CD4-positive, alpha-beta memory T cell (primary cell): ENCODE data around the gene PCDHGA2. TPM values are rescaled to one million over a fixed set of nuclear protein-coding genes. Genes with fewer than 3 reads are reported as not detected.
A peak's percentile ranks its signal among the peaks of the same experiment; 100 is the strongest.

ENCODE experiments used
- CTCF ChIA-PET: fragments of 350-600 bp; sonication (Branson Sonifier 250); formaldehyde crosslinking; loops from one replicate; lab custom pipeline; 2021; ENCODE audit warnings: inconsistent platforms; ENCODE audit not compliant: partially characterized antibody; lab: Charles Lee
- POLR2A ChIA-PET: fragments of 350-600 bp; sonication (Branson Sonifier 250); formaldehyde crosslinking; loops from one replicate; lab custom pipeline; 2021; ENCODE audit not compliant: partially characterized antibody; lab: Charles Lee
- DNase-seq, 5 donors: peaks; one replicate each; pipeline versions ENCODE4 v3.0.0 to v3.0.0-alpha.2; 2020 to 2022; ENCODE audit warnings: mixed read lengths in 1 of 5
- H3K27ac ChIP-seq: one replicate; pipeline ENCODE4 v1.7.0; 2013; ENCODE audit warnings: low read depth, low read length
- H3K27me3 ChIP-seq: 2 replicates; pipeline ENCODE4 v1.7.0; 2013; ENCODE audit warnings: mild to moderate bottlenecking, low read length, moderate library complexity; ENCODE audit not compliant: insufficient read depth
- H3K36me3 ChIP-seq: 2 replicates; pipeline ENCODE4 v1.7.0; 2013; ENCODE audit warnings: mild to moderate bottlenecking, low read length, moderate library complexity; ENCODE audit not compliant: insufficient read depth
- H3K4me1 ChIP-seq: 2 replicates; pipeline ENCODE4 v1.7.0; 2013; ENCODE audit warnings: mild to moderate bottlenecking, low read length, moderate library complexity; ENCODE audit not compliant: insufficient read depth
- H3K4me3 ChIP-seq, 2 donors: one replicate each; pipeline ENCODE4 v1.7.0; 2013; ENCODE audit warnings: low read length in 2 of 2, mild to moderate bottlenecking in 1 of 2
- H3K9me3 ChIP-seq, 2 donors: one replicate each; pipeline ENCODE4 v1.7.0; 2013; ENCODE audit warnings: low read length in 2 of 2, control low read depth in 1 of 2; ENCODE audit not compliant: control insufficient read depth in 1 of 2
- H3K27ac Mint-ChIP-seq, 7 donors: one replicate each; pipeline ENCODE4 v1.8.0; 2020 to 2021; ENCODE audit warnings: mixed read lengths in 7 of 7, mild to moderate bottlenecking in 6 of 7, inconsistent platforms in 3 of 7, moderate library complexity in 3 of 7
- H3K27me3 Mint-ChIP-seq, 2 donors: one replicate each; pipeline ENCODE4 v1.8.0; 2020 to 2021; ENCODE audit warnings: mixed read lengths in 2 of 2
- H3K36me3 Mint-ChIP-seq, 2 donors: one replicate each; pipeline ENCODE4 v1.8.0; 2020 to 2021; ENCODE audit warnings: mixed read lengths in 2 of 2, inconsistent platforms in 1 of 2, mild to moderate bottlenecking in 1 of 2
- H3K4me1 Mint-ChIP-seq, 4 donors: one replicate each; pipeline ENCODE4 v1.8.0; 2020 to 2021; ENCODE audit warnings: mixed read lengths in 4 of 4, mild to moderate bottlenecking in 1 of 4
- H3K4me3 Mint-ChIP-seq, 8 donors: one replicate each; pipeline ENCODE4 v1.8.0; 2020 to 2021; ENCODE audit warnings: mixed read lengths in 8 of 8, mild to moderate bottlenecking in 7 of 8, moderate library complexity in 6 of 8, inconsistent platforms in 3 of 8
- H3K9me3 Mint-ChIP-seq, 8 donors: one replicate each; pipeline ENCODE4 v1.8.0; 2020 to 2021; ENCODE audit warnings: mixed read lengths in 8 of 8, mild to moderate bottlenecking in 5 of 8, inconsistent platforms in 3 of 8, moderate library complexity in 1 of 8
- intact Hi-C: fragments of 100-400 bp; cut with micrococcal nuclease; formaldehyde crosslinking; loops from one replicate; pipeline ENCODE4 v1.15.1; 2023
- polyA plus RNA-seq, 2 donors: library from polyadenylated mRNA; unstranded; fragments of 300-500 nt; fragmentation: Illumina TruSeq; gene quantifications; one replicate each; pipeline ENCODE4 v1.2.3, GENCODE V29; 2021
- total RNA-seq, 2 experiments: library from RNA; stranded (reverse); gene quantifications; one replicate each; pipeline ENCODE4 v1.2.3, GENCODE V29; 2021

The PCDHGA2 gene
- total and polyA plus RNA-seq, 4 experiments from 2014 or later: 0.19 to 0.23 TPM; not detected in 2

GRCh38 chr5:141356133-141356532, 17.6 kb downstream of the PCDHGA2 start:
- POLR2A ChIA-PET: no interaction called here
- no peak overlapping the region for H3K27ac Mint-ChIP-seq
- no peak overlapping the region for H3K27ac ChIP-seq
- H3K4me3 ChIP-seq: no peak overlapping the region
- H3K36me3 ChIP-seq: no peaks in the 10 kb centered on the region
- no peak for DNase-seq
- H3K9me3 ChIP-seq: peaks cover 0 to under 1% of the 10 kb centered on the region in 2 donors
- H3K36me3 Mint-ChIP-seq: peaks cover 8 to 9% of the 10 kb centered on the region in 2 donors
- peaks cover 11% of the 10 kb centered on the region for H3K27me3 ChIP-seq
- peaks cover 0 to 65% (median 50%) of the 10 kb centered on the region in 8 donors for H3K9me3 Mint-ChIP-seq
- intact Hi-C loops: loop anchor here (10.0 kb wide), 1 partner anchor 199 kb away; no protein-coding TSS in a partner anchor
- H3K4me1 ChIP-seq: no peaks in the 10 kb centered on the region
- H3K4me3 Mint-ChIP-seq: no peak overlapping the region
- H3K4me1 Mint-ChIP-seq: peaks cover 0 to 5% (median 2%) of the 10 kb centered on the region in 4 donors
- CTCF ChIA-PET: interaction anchor here (1.7 to 2.2 kb wide), 2 partner anchors 14 to 208 kb away, joined by 5 read pairs; partner anchors contain the start of gene PCDHGB3
- peaks cover 40 to 43% of the 10 kb centered on the region in 2 donors for H3K27me3 Mint-ChIP-seq

- peaks cover 11% of the 10 kb centered on the region for H3K27me3 ChIP-seq
- Mint-ChIP-seq H3K9me3 (peaks cover 0 to 65% (median 52%) of the 10 kb centered on the region in 8 donors), H3K36me3 (peaks cover 8 to 10% of the 10 kb centered on the region in 2 donors), H3K4me1 (peaks cover 0 to 5% (median 2%) of the 10 kb centered on the region in 4 donors), H3K4me3 (no peak overlapping the region), H3K27me3 (peaks cover 43 to 45% of the 10 kb centered on the region in 2 donors), H3K27ac (no peak overlapping the region)
- CTCF ChIA-PET: no interaction called here
- H3K27ac ChIP-seq: no peak overlapping the region
- POLR2A ChIA-PET: no interaction called here
- H3K9me3 ChIP-seq: peaks cover 0 to 4% of the 10 kb centered on the region in 2 donors
- H3K36me3 ChIP-seq: no peaks in the 10 kb centered on the region
- intact Hi-C loops: loop anchor here (10.0 kb wide), 1 partner anchor 198 kb away; no protein-coding TSS in a partner anchor
- H3K4me1 ChIP-seq: no peaks in the 10 kb centered on the region
- H3K4me3 ChIP-seq: no peak overlapping the region
- DNase-seq: no peak
Observed at GRCh38 chr5:141356950-141357349, 18.4 kb downstream of the PCDHGA2 start.

DNA sequence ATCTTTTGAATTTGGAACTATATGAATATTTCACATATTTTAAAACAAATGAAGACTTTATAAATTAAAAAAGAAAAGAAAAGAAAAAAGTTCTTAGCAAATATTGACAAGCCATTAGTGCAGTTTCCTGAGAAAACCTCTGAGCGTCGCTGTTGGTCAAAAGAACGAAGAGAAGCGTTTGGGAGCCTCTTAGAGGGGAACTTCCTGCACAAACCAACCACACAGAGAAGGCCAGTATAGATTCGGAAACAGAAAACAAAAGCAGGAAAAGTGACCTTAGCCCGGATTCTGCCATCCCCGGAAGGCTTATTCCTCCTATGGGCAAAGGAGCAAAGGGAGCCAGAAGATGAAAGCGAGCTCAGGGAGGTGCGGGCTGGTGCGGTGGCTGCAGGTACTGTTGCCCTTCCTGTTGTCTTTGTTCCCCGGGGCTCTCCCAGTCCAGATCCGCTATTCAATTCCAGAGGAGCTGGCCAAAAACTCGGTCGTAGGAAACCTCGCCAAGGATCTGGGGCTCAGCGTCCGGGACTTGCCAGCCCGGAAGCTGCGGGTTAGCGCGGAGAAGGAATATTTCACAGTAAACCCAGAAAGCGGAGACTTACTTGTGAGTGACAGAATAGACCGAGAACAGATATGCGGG, 21.3 kb downstream of the PCDHGA2 start, which contains the start of gene PCDHGB2:
Gene PCDHGB2 (plus strand): TSS at position 205 of the 637 bp plus-strand sequence. CDS start 142 bp downstream, at position 347.
- ChIA-PET CTCF (interaction anchor here (1.0 kb wide), 1 partner anchor 198 kb away, joined by 4 read pairs; no protein-coding TSS in a partner anchor), POLR2A (no interaction called here)
- peak within 1 kb of the TSS; percentile 71 to 89 (median 80) for H3K4me3 Mint-ChIP-seq
- intact Hi-C loops: loop anchor here (10.0 kb wide), 1 partner anchor 195 kb away; no protein-coding TSS in a partner anchor
- H3K9me3 Mint-ChIP-seq: peaks cover 2 to 77% (median 64%) of the 10 kb centered on the region in 8 donors
- peak within 1 kb of the TSS in 6 of 7 donors; percentile 17 to 75 (median 34) for H3K27ac Mint-ChIP-seq
- peak within 1 kb of the TSS; percentile 13 to 42 for H3K4me3 ChIP-seq
- no peak within 1 kb of the TSS for H3K27ac ChIP-seq
- peaks cover 11% of the 10 kb centered on the region for H3K27me3 ChIP-seq
- H3K9me3 ChIP-seq: peaks cover 0 to 4% of the 10 kb centered on the region in 2 donors
- peaks cover 9 to 12% of the 10 kb centered on the region in 2 donors for H3K36me3 Mint-ChIP-seq
- no peaks in the 10 kb centered on the region for H3K36me3 ChIP-seq
- peaks cover 0 to 5% (median 2%) of the 10 kb centered on the region in 4 donors for H3K4me1 Mint-ChIP-seq
- DNase-seq: peak in 1 of 5 donors; percentile 19
- no peaks in the 10 kb centered on the region for H3K4me1 ChIP-seq
- H3K27me3 Mint-ChIP-seq: peaks cover 50 to 52% of the 10 kb centered on the region in 2 donors

DNA sequence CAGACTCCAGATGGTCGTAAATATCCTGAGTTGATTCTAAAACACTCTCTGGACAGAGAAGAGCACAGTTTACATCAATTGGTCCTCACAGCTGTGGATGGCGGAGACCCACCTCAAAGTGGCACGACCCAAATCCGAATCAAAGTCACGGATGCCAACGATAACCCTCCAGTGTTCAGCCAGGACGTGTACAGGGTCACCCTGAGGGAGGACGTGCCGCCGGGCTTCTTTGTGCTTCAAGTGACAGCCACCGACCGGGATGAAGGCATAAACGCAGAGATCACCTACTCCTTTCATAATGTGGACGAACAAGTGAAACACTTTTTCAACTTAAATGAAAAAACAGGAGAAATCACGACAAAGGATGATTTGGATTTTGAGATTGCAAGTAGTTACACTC, 22.1 kb downstream of the PCDHGA2 start:
- peaks cover 9 to 12% of the 10 kb centered on the region in 2 donors for H3K36me3 Mint-ChIP-seq
- intact Hi-C loops: no loop called here
- H3K9me3 Mint-ChIP-seq: peaks cover 5 to 77% (median 68%) of the 10 kb centered on the region in 8 donors
- H3K27me3 ChIP-seq: peaks cover 12% of the 10 kb centered on the region
- H3K9me3 ChIP-seq: peaks cover 0 to 4% of the 10 kb centered on the region in 2 donors
- H3K27me3 Mint-ChIP-seq: peaks cover 57% of the 10 kb centered on the region in 2 donors
- H3K27ac Mint-ChIP-seq: peak overlapping the region in 4 of 7 donors; percentile 8 to 53 (median 28)
- H3K4me1 ChIP-seq: no peaks in the 10 kb centered on the region
- peak overlapping the region in 1 of 8 donors; percentile 15 for H3K4me3 Mint-ChIP-seq
- peaks cover 0 to 5% (median 2%) of the 10 kb centered on the region in 4 donors for H3K4me1 Mint-ChIP-seq
- H3K27ac ChIP-seq: no peak overlapping the region
- no peaks in the 10 kb centered on the region for H3K36me3 ChIP-seq
- CTCF ChIA-PET: no interaction called here
- POLR2A ChIA-PET: no interaction called here
- no peak overlapping the region for H3K4me3 ChIP-seq
- DNase-seq: no peak

DNA sequence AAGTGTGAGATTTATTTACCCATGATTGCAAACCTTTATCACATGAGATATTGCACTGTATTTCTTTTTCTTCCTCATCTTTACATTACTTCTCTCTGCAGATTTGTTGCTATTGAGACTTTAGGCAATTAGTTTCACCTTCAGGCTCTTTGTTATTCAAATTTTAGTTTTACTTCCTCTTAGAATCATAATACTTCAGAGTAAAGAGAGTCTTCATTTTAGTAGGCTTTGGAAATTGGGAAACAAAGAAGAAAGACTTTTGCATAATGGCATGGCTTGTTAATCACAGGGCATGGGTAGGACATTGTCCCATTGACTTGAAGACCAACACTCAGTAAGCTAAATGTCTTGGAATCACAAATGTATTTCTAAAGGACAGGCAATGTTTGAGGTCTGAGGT, 24.2 kb downstream of the PCDHGA2 start:
- Histone ChIP-seq H3K36me3 (no peaks in the 10 kb centered on the region), H3K4me3 (no peak overlapping the region), H3K4me1 (no peaks in the 10 kb centered on the region), H3K27ac (no peak overlapping the region), H3K9me3 (peaks cover 0 to 4% of the 10 kb centered on the region in 2 donors), H3K27me3 (peaks cover 14% of the 10 kb centered on the region)
- peaks cover 5 to 77% (median 67%) of the 10 kb centered on the region in 8 donors for H3K9me3 Mint-ChIP-seq
- peak overlapping the region in 1 of 7 donors; percentile 75 for H3K27ac Mint-ChIP-seq
- ChIA-PET POLR2A (no interaction called here), CTCF (no interaction called here)
- H3K27me3 Mint-ChIP-seq: peaks cover 51 to 57% of the 10 kb centered on the region in 2 donors
- peaks cover 9 to 14% of the 10 kb centered on the region in 2 donors for H3K36me3 Mint-ChIP-seq
- no peak for DNase-seq
- peaks cover 0 to 5% (median 2%) of the 10 kb centered on the region in 4 donors for H3K4me1 Mint-ChIP-seq
- intact Hi-C loops: no loop called here
- H3K4me3 Mint-ChIP-seq: peak overlapping the region in 2 of 8 donors; percentile 40 to 42

GRCh38 chr5:141363952-141364660, 25.5 kb downstream of the PCDHGA2 start, which contains the start of gene PCDHGA5:
Gene PCDHGA5 (plus strand): TSS chr5:141364162. CDS start chr5:141364331, 169 bp downstream.
- Mint-ChIP-seq H3K36me3 (peaks cover 9 to 14% of the 10 kb centered on the region in 2 donors), H3K27me3 (peaks cover 43 to 55% of the 10 kb centered on the region in 2 donors), H3K9me3 (peaks cover 5 to 72% (median 67%) of the 10 kb centered on the region in 8 donors), H3K4me3 (no peak within 1 kb of the TSS), H3K4me1 (peaks cover 0 to 5% (median 2%) of the 10 kb centered on the region in 4 donors), H3K27ac (peak within 1 kb of the TSS in 1 of 7 donors; percentile 51)
- no peaks in the 10 kb centered on the region for H3K4me1 ChIP-seq
- CTCF ChIA-PET: no interaction called here
- H3K4me3 ChIP-seq: no peak within 1 kb of the TSS
- POLR2A ChIA-PET: no interaction called here
- H3K27ac ChIP-seq: no peak within 1 kb of the TSS
- intact Hi-C loops: no loop called here
- H3K9me3 ChIP-seq: peaks cover 0 to 4% of the 10 kb centered on the region in 2 donors
- peaks cover 13% of the 10 kb centered on the region for H3K27me3 ChIP-seq
- DNase-seq: no peak
- H3K36me3 ChIP-seq: no peaks in the 10 kb centered on the region
